SK-N-SH (cell line): ENCODE data around the gene LRRC8C. TPM values are rescaled to one million over a fixed set of nuclear protein-coding genes. Genes with fewer than 3 reads are reported as not detected.

ENCODE experiments used
- CTCF ChIA-PET: fragments of 300-600, 350-600 bp; formaldehyde crosslinking; extraction: SDS; loops from one replicate; lab custom pipeline; 2021; lab: Yijun Ruan, JAX
- POLR2A ChIA-PET: fragments of 350-600 bp; sonication (Branson Sonifier 250); formaldehyde crosslinking; extraction: SDS; loops from one replicate; lab custom pipeline; 2020; ENCODE audit warnings: antibody characterized with exemption, inconsistent platforms; lab: Yijun Ruan, JAX
- DNase-seq: peaks from one replicate; pipeline ENCODE4 v3.0.0; 2012
- H2AFZ ChIP-seq: fragments of 200-600 bp; sonication (generic); 2 replicates; pipeline ENCODE4 v1.8.1; 2016; ENCODE audit warnings: antibody characterized with exemption, mild to moderate bottlenecking, low read depth
- H3F3A ChIP-seq: fragments of 200-600 bp; sonication (generic); replicated peaks from 2 replicates; pipeline ENCODE3; 2016; ENCODE audit warnings: antibody characterized with exemption, mild to moderate bottlenecking; ENCODE audit not compliant: insufficient read depth
- H3K27ac ChIP-seq, 2 experiments: fragments of 200-500 bp in 1 of 2; fragments of 200-600 bp in 1 of 2; sonication (Bioruptor generic) in 1 of 2; sonication (generic), shearing (Covaris generic) in 1 of 2; 2 replicates each; pipeline versions ENCODE4 v1.5.1 to v1.6.1; 2014 to 2016; ENCODE audit warnings: low read depth in 2 of 2, inconsistent platforms in 1 of 2, low read length in 1 of 2, mild to moderate bottlenecking in 1 of 2, mixed read lengths in 1 of 2
- H3K27me3 ChIP-seq: fragments of 200-600 bp; sonication (generic), shearing (Covaris generic); 2 replicates; pipeline ENCODE4 v1.6.1; 2016; ENCODE audit warnings: mixed run types; ENCODE audit not compliant: insufficient read depth
- H3K36me3 ChIP-seq, 2 experiments: fragments of 200-500 bp in 1 of 2; fragments of 200-600 bp in 1 of 2; sonication (Bioruptor generic) in 1 of 2; sonication (generic) in 1 of 2; replicated peaks in 1 of 2; 2 replicates each; pipeline versions ENCODE3 to v1.5.1; 2014 to 2016; ENCODE audit warnings: low read length in 1 of 2, mild to moderate bottlenecking in 1 of 2; ENCODE audit not compliant: insufficient read depth in 2 of 2, control insufficient read depth in 1 of 2
- H3K4me1 ChIP-seq, 2 experiments: fragments of 200-500 bp in 1 of 2; fragments of 200-600 bp in 1 of 2; sonication (Bioruptor generic) in 1 of 2; sonication (generic), shearing (Covaris generic) in 1 of 2; 2 replicates each; pipeline versions ENCODE4 v1.5.1 to v1.6.1; 2014 to 2016; ENCODE audit warnings: low read depth in 1 of 2, low read length in 1 of 2, mixed run types in 1 of 2; ENCODE audit not compliant: insufficient read depth in 2 of 2, control insufficient read depth in 1 of 2
- H3K4me2 ChIP-seq: fragments of 200-600 bp; sonication (generic), shearing (Covaris generic); 2 replicates; pipeline ENCODE4 v1.6.1; 2017; ENCODE audit warnings: mixed run types
- H3K4me3 ChIP-seq, 2 experiments: fragments of 200-500 bp in 1 of 2; fragments of 200-600 bp in 1 of 2; sonication (Bioruptor generic) in 1 of 2; sonication (generic), shearing (Covaris generic) in 1 of 2; 2 replicates each; pipeline versions ENCODE4 v1.5.1 to v1.8.1; 2014 to 2016; ENCODE audit warnings: low read depth in 2 of 2, inconsistent platforms in 1 of 2, low read length in 1 of 2, mild to moderate bottlenecking in 1 of 2, mixed read lengths in 1 of 2, moderate library complexity in 1 of 2
- H3K79me2 ChIP-seq: fragments of 200-600 bp; sonication (generic); 2 replicates; pipeline ENCODE4 v1.8.1; 2017; ENCODE audit warnings: mild to moderate bottlenecking; ENCODE audit not compliant: insufficient read depth
- H3K9ac ChIP-seq: fragments of 200-600 bp; sonication (generic); 2 replicates; pipeline ENCODE4 v1.6.1; 2017; ENCODE audit warnings: mixed run types
- H3K9me2 ChIP-seq: fragments of 200-600 bp; sonication (generic); 2 replicates; pipeline ENCODE4 v1.6.1; 2017; ENCODE audit warnings: mixed run types
- H3K9me3 ChIP-seq: fragments of 200-600 bp; sonication (generic); 2 replicates; pipeline ENCODE4 v1.6.1; 2017; ENCODE audit warnings: mixed run types, mild to moderate bottlenecking, moderate library complexity
- H4K20me1 ChIP-seq: fragments of 200-600 bp; sonication (generic); 2 replicates; pipeline ENCODE4 v1.6.1; 2017; ENCODE audit warnings: mild to moderate bottlenecking, mixed run types; ENCODE audit not compliant: insufficient read depth
- CHD2 ChIP-seq: fragments of 150-350 bp; IDR thresholded peaks from 2 replicates; pipeline ENCODE4 v1.6.1; 2018; ENCODE audit warnings: low read length; ENCODE audit not compliant: partially characterized antibody
- EP300 ChIP-seq, 2 experiments: IDR thresholded peaks; 2 replicates each; pipeline versions ENCODE4 v1.4.0 to v1.6.1; 2012; ENCODE audit warnings: borderline replicate concordance in 1 of 2, low read depth in 1 of 2, low read length in 1 of 2
- EZH2phosphoT487 ChIP-seq: fragments of 200-600 bp; sonication (generic); IDR thresholded peaks from 2 replicates; pipeline ENCODE4 v1.6.1; 2017; ENCODE audit warnings: low read depth, mixed run types, mild to moderate bottlenecking, antibody characterized with exemption, moderate library complexity, borderline replicate concordance
- JUND ChIP-seq: IDR thresholded peaks from 2 replicates; pipeline ENCODE4 v1.4.0; 2012
- MXI1 ChIP-seq: IDR thresholded peaks from 2 replicates; pipeline ENCODE4 v1.6.1; 2012; ENCODE audit warnings: mild to moderate bottlenecking, low read depth, low read length, improper control_type of control experiment
- NRF1 ChIP-seq: IDR thresholded peaks from 2 replicates; pipeline ENCODE4 v1.6.1; 2012; ENCODE audit warnings: low read depth, mild to moderate bottlenecking, low read length
- RAD21 ChIP-seq: IDR thresholded peaks from 2 replicates; pipeline ENCODE4 v1.6.1; 2012; ENCODE audit warnings: mild to moderate bottlenecking, low read length
- RCOR1 ChIP-seq: fragments of 150-350 bp; IDR thresholded peaks from 2 replicates; pipeline ENCODE4 v1.6.1; 2017; ENCODE audit warnings: antibody characterized with exemption, low read length
- RFX5 ChIP-seq: IDR thresholded peaks from 2 replicates; pipeline ENCODE4 v1.6.1; 2012; ENCODE audit warnings: mild to moderate bottlenecking, improper control_type of control experiment, low read length
- TEAD4 ChIP-seq: IDR thresholded peaks from 2 replicates; pipeline ENCODE4 v1.4.0; 2012; ENCODE audit warnings: mild to moderate bottlenecking, borderline replicate concordance; ENCODE audit not compliant: insufficient read depth
- WGBS: methylation state at CpG from one replicate; pipeline ENCODE4 v1.1.6; 2017; ENCODE audit warnings: low lambda C conversion rate; 5-methylcytosine and 5-hydroxymethylcytosine counted together
- polyA plus RNA-seq, 3 experiments: library from polyadenylated mRNA; depleted of rRNA; stranded (reverse); fragments of >200 nt; gene quantifications; 2 replicates each; pipeline ENCODE4 v1.2.3, GENCODE V29; 2012
- TF ChIP-seq, protein P1 (sequence below): IDR thresholded peaks from 2 replicates; pipeline ENCODE4 v1.4.0; 2012; ENCODE audit warnings: low read depth
- TF ChIP-seq, protein P2 (sequence below): IDR thresholded peaks from 2 replicates; pipeline ENCODE4; 2012
- TF ChIP-seq, protein P3 (sequence below): IDR thresholded peaks from 2 replicates; pipeline ENCODE4 v1.6.1; 2012; ENCODE audit warnings: mild to moderate bottlenecking, low read depth, low read length, moderate library complexity
- TF ChIP-seq, protein P4 (sequence below): fragments of 150-350 bp; IDR thresholded peaks from 2 replicates; pipeline ENCODE4 v1.6.1; 2017; ENCODE audit warnings: antibody characterized with exemption, low read length, low read depth, borderline replicate concordance
- TF ChIP-seq, protein P5 (sequence below): fragments of 200-600 bp; sonication (generic); IDR thresholded peaks from 2 replicates; pipeline ENCODE4 v1.6.1; 2017; ENCODE audit warnings: antibody characterized with exemption, mild to moderate bottlenecking, moderate library complexity

The LRRC8C gene
- polyA plus RNA-seq, 1 of the 3 experiments (the other 2 are of a cell fraction) = 4.2 TPM

DNA sequence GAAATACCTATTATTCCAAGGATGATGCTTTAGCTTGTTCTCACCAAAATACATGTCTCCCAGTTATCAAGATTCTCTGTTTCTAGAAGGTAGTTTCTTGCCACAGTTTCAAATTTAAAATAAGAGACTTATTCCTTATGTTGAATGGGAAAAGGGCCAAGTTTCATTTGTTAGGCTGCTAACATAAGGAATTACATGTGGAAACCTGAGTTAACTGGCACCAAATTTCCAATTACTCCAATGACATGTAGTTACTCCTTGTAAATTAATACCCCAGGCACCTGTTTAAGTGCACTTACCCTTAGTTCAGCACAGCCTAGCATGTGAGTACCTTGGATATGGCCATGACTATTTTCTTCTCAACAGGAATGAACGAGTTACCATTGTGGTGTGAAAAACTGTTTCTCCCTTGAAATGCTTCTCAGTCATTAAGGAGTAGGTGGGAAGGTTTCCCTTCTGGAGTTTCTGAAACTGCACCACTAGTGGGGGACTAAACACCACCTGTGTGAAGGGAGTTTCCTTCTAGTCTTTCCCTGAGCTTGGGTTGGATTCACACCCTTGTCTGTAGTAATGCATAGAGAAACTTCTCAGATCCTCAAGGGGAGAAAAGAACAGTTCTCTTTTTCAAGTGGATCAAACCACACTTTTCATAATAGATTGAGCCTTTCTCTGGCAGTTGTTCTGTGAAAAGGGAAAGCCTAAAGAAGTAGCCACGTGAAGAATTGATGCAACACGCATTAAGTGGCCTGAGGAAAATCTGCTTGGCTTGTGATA is 32.3 kb upstream of the LRRC8C start:
- TF ChIP-seq EZH2phosphoT487 (no peak), RCOR1 (no peak), RAD21 (no peak), TEAD4 (no peak), CHD2 (no peak), RFX5 (no peak), EP300 (IDR thresholded peaks at IDR 0.05; ENCODE audit: borderline replicate concordance in 1 of 2, low read depth in 1 of 2, low read length in 1 of 2) (no peak), NRF1 (no peak), MXI1 (no peak), JUND (no peak)
- TF ChIP-seq, protein P1, sequence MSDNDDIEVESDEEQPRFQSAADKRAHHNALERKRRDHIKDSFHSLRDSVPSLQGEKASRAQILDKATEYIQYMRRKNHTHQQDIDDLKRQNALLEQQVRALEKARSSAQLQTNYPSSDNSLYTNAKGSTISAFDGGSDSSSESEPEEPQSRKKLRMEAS = no peak
- TF ChIP-seq, protein P2, sequence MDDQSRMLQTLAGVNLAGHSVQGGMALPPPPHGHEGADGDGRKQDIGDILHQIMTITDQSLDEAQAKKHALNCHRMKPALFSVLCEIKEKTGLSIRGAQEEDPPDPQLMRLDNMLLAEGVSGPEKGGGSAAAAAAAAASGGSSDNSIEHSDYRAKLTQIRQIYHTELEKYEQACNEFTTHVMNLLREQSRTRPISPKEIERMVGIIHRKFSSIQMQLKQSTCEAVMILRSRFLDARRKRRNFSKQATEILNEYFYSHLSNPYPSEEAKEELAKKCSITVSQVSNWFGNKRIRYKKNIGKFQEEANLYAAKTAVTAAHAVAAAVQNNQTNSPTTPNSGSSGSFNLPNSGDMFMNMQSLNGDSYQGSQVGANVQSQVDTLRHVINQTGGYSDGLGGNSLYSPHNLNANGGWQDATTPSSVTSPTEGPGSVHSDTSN = no peak
- TF ChIP-seq, protein P3, sequence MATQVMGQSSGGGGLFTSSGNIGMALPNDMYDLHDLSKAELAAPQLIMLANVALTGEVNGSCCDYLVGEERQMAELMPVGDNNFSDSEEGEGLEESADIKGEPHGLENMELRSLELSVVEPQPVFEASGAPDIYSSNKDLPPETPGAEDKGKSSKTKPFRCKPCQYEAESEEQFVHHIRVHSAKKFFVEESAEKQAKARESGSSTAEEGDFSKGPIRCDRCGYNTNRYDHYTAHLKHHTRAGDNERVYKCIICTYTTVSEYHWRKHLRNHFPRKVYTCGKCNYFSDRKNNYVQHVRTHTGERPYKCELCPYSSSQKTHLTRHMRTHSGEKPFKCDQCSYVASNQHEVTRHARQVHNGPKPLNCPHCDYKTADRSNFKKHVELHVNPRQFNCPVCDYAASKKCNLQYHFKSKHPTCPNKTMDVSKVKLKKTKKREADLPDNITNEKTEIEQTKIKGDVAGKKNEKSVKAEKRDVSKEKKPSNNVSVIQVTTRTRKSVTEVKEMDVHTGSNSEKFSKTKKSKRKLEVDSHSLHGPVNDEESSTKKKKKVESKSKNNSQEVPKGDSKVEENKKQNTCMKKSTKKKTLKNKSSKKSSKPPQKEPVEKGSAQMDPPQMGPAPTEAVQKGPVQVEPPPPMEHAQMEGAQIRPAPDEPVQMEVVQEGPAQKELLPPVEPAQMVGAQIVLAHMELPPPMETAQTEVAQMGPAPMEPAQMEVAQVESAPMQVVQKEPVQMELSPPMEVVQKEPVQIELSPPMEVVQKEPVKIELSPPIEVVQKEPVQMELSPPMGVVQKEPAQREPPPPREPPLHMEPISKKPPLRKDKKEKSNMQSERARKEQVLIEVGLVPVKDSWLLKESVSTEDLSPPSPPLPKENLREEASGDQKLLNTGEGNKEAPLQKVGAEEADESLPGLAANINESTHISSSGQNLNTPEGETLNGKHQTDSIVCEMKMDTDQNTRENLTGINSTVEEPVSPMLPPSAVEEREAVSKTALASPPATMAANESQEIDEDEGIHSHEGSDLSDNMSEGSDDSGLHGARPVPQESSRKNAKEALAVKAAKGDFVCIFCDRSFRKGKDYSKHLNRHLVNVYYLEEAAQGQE = no peak
- TF ChIP-seq, protein P4, sequence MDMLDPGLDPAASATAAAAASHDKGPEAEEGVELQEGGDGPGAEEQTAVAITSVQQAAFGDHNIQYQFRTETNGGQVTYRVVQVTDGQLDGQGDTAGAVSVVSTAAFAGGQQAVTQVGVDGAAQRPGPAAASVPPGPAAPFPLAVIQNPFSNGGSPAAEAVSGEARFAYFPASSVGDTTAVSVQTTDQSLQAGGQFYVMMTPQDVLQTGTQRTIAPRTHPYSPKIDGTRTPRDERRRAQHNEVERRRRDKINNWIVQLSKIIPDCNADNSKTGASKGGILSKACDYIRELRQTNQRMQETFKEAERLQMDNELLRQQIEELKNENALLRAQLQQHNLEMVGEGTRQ = no peak
- TF ChIP-seq, protein P5, sequence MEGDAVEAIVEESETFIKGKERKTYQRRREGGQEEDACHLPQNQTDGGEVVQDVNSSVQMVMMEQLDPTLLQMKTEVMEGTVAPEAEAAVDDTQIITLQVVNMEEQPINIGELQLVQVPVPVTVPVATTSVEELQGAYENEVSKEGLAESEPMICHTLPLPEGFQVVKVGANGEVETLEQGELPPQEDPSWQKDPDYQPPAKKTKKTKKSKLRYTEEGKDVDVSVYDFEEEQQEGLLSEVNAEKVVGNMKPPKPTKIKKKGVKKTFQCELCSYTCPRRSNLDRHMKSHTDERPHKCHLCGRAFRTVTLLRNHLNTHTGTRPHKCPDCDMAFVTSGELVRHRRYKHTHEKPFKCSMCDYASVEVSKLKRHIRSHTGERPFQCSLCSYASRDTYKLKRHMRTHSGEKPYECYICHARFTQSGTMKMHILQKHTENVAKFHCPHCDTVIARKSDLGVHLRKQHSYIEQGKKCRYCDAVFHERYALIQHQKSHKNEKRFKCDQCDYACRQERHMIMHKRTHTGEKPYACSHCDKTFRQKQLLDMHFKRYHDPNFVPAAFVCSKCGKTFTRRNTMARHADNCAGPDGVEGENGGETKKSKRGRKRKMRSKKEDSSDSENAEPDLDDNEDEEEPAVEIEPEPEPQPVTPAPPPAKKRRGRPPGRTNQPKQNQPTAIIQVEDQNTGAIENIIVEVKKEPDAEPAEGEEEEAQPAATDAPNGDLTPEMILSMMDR = no peak
- TF ChIP-seq, all 33 proteins: peak for 0
- H3K9ac ChIP-seq = no peak overlapping the region
- no peak for DNase-seq
- no peak overlapping the region for H3K4me2 ChIP-seq
- no peak overlapping the region for H3K27ac ChIP-seq
- H3K27me3 ChIP-seq = no peaks in the 10 kb centered on the region
- no peaks in the 10 kb centered on the region for H3K79me2 ChIP-seq
- H4K20me1 ChIP-seq = no peaks in the 10 kb centered on the region
- H3K4me1 ChIP-seq = peaks cover 3 to 13% of the 10 kb centered on the region in 2 experiments; a peak in 2 of 4 replicates
- H3K4me3 ChIP-seq = no peak overlapping the region
- H3K9me2 ChIP-seq = no peaks in the 10 kb centered on the region
- H3K36me3 ChIP-seq = peaks cover 0 to 3% of the 10 kb centered on the region in 2 experiments
- ChIA-PET POLR2A (no interaction called here), CTCF (interaction anchor here (0.7 to 3.0 kb wide), 11 partner anchors 11 to 599 kb away, joined by 3 to 12 read pairs (median 5); no protein-coding TSS in a partner anchor)
- no peaks in the 10 kb centered on the region for H3K9me3 ChIP-seq
- no peaks in the 10 kb centered on the region for H3F3A ChIP-seq
- whole genome bisulfite sequencing = 94% methylated on average over 3 of the region's 3 CpGs
- H2AFZ ChIP-seq = no peak overlapping the region
